ENCODE results near the gene ADGRV1.

The ADGRV1 gene

GRCh38 chr5:90560771-90561170 is 2.2 kb downstream of the ADGRV1 start:
- no peak for DNase-seq (ENCODE audit: extremely low read depth, low read depth)
- no peak for TF ChIP-seq CTCF (IDR thresholded peaks at IDR 0.05; ENCODE audit: low read depth, low read length)

- no peak for TF ChIP-seq CTCF (IDR thresholded peaks at IDR 0.05; ENCODE audit: low read depth, low read length)
- DNase-seq (ENCODE audit: extremely low read depth, low read depth) = no peak
Observed at GRCh38 chr5:90561766-90562165, 3.2 kb downstream of the ADGRV1 start.

- DNase-seq (ENCODE audit: extremely low read depth, low read depth) = no peak
Observed at GRCh38 chr5:90562341-90562740, 3.7 kb downstream of the ADGRV1 start.

GRCh38 chr5:90563108-90563507 is 4.5 kb downstream of the ADGRV1 start:
- no peak for DNase-seq (ENCODE audit: extremely low read depth, low read depth)
- TF ChIP-seq CTCF (IDR thresholded peaks at IDR 0.05; ENCODE audit: low read depth, low read length) = no peak

More at GRCh38 chr5:90562341-90562740, 3.7 kb downstream of the ADGRV1 start:
- TF ChIP-seq CTCF (IDR thresholded peaks at IDR 0.05; ENCODE audit: low read depth, low read length) = no peak

GRCh38 chr5:90565491-90565890 is 6.9 kb downstream of the ADGRV1 start:
- no peak for TF ChIP-seq CTCF (IDR thresholded peaks at IDR 0.05; ENCODE audit: low read depth, low read length)
- DNase-seq (ENCODE audit: extremely low read depth, low read depth) = no peak

GRCh38 chr5:90569084-90569483 is 10.5 kb downstream of the ADGRV1 start:
- TF ChIP-seq CTCF (IDR thresholded peaks at IDR 0.05; ENCODE audit: low read depth, low read length) = no peak
- DNase-seq (ENCODE audit: extremely low read depth, low read depth) = no peak

GRCh38 chr5:90570034-90570433 is 11.4 kb downstream of the ADGRV1 start:
- no peak for TF ChIP-seq CTCF (IDR thresholded peaks at IDR 0.05; ENCODE audit: low read depth, low read length)
- no peak for DNase-seq (ENCODE audit: extremely low read depth, low read depth)

All from AG09319 (cell line).